Measurements from ENCODE around the gene EEF1A2.

Gene EEF1A2

DNA sequence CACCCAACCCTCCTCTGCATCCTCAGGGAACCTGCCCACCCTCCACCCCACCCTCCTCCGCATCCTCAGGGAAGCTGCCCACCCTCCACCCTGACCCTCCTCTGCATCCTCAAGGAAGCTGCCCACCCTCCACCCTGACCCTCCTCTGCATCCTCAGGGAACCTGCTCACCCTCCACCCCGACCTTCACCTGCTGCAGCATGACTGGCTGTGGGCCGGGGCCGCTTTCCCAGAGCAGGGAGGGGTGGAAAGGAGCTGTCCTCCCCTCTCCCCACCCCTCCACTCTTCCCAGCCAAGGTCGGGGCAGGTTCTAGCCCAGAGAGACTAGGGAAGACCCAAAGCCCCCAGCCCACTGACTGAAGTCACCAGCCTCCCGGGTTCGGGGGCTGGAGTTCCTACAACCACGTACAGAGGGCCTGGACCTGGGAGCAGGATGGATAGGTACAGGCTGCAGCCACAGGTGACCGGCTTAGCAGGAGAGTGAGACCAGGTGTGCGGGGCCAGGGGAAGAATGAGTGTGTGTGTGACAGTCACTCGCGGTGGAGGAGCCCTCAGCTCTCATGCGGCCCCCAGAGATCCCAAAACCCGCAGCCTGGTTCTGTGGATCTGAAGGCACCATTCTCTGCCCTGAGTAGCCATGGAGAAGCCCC is 11.6 kb downstream of the EEF1A2 start:
- H3K36me3 ChIP-seq (replicated peaks; ENCODE audit: low read depth, low read length): no peaks in the 10 kb centered on the region
- TF ChIP-seq, protein P1, sequence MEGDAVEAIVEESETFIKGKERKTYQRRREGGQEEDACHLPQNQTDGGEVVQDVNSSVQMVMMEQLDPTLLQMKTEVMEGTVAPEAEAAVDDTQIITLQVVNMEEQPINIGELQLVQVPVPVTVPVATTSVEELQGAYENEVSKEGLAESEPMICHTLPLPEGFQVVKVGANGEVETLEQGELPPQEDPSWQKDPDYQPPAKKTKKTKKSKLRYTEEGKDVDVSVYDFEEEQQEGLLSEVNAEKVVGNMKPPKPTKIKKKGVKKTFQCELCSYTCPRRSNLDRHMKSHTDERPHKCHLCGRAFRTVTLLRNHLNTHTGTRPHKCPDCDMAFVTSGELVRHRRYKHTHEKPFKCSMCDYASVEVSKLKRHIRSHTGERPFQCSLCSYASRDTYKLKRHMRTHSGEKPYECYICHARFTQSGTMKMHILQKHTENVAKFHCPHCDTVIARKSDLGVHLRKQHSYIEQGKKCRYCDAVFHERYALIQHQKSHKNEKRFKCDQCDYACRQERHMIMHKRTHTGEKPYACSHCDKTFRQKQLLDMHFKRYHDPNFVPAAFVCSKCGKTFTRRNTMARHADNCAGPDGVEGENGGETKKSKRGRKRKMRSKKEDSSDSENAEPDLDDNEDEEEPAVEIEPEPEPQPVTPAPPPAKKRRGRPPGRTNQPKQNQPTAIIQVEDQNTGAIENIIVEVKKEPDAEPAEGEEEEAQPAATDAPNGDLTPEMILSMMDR (IDR thresholded peaks at IDR 0.05; ENCODE audit: low read depth, low read length): no peak
- no peak for TF ChIP-seq EZH2phosphoT487 (IDR thresholded peaks at IDR 0.05; ENCODE audit: low read depth)
- H3K4me1 ChIP-seq (ENCODE audit: low read length): no peaks in the 10 kb centered on the region
- no peaks in the 10 kb centered on the region for H3K9me3 ChIP-seq (ENCODE audit: insufficient read depth, low read length)
- H3K27me3 ChIP-seq (ENCODE audit: low read depth, low read length): no peaks in the 10 kb centered on the region
- no peaks in the 10 kb centered on the region for H3K79me2 ChIP-seq (ENCODE audit: low read length)
- H3K9ac ChIP-seq (ENCODE audit: low read length): no peak overlapping the region
- no peak overlapping the region for H2AFZ ChIP-seq (ENCODE audit: low read depth, low read length)
- H3K27ac ChIP-seq (ENCODE audit: low read length): no peak overlapping the region
- no peaks in the 10 kb centered on the region for H4K20me1 ChIP-seq (ENCODE audit: insufficient read depth, low read length)
- no peak overlapping the region for H3K4me3 ChIP-seq (ENCODE audit: low read length)
- H3K4me2 ChIP-seq (ENCODE audit: low read length): no peak overlapping the region

DNA sequence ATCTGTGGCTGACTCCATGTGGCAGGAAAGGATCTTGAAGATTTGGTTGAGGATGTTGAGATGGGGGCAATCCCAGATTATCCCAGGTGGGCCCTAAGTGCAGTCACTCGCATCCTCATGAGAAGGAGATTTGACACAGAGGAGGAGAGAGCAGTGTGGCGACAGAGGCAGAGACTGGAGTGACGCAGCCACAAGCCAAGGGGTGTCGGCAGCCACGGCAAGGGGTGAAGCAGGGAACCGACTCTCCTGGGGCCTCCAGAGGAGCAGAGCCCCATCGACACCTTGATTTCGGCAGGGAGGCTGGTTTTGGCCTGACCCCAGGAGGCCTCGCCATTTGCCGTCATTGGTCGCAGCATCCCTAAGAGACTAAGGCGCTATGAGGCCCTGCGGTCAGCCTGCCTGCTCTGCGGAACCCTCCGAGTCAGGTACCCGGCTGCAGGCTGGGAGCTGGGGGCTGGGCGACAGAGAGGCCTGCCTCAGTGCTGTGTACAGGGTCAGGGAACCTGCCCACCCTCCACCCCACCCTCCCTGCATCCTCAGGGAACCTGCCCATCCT is 12.5 kb downstream of the EEF1A2 start:
- no peaks in the 10 kb centered on the region for H3K79me2 ChIP-seq (ENCODE audit: low read length)
- no peak overlapping the region for H3K27ac ChIP-seq (ENCODE audit: low read length)
- H3K4me1 ChIP-seq (ENCODE audit: low read length): no peaks in the 10 kb centered on the region
- H3K4me3 ChIP-seq (ENCODE audit: low read length): no peak overlapping the region
- no peak for TF ChIP-seq EZH2phosphoT487 (IDR thresholded peaks at IDR 0.05; ENCODE audit: low read depth)
- TF ChIP-seq, protein P1 (IDR thresholded peaks at IDR 0.05; ENCODE audit: low read depth, low read length): no peak
- H3K4me2 ChIP-seq (ENCODE audit: low read length): no peak overlapping the region
- no peak overlapping the region for H2AFZ ChIP-seq (ENCODE audit: low read depth, low read length)
- H3K27me3 ChIP-seq (ENCODE audit: low read depth, low read length): no peaks in the 10 kb centered on the region; the same call in 1 of the 2 replicates
- H4K20me1 ChIP-seq (ENCODE audit: insufficient read depth, low read length): no peaks in the 10 kb centered on the region
- no peaks in the 10 kb centered on the region for H3K36me3 ChIP-seq (replicated peaks; ENCODE audit: low read depth, low read length)
- H3K9ac ChIP-seq (ENCODE audit: low read length): no peak overlapping the region
- H3K9me3 ChIP-seq (ENCODE audit: insufficient read depth, low read length): no peaks in the 10 kb centered on the region

DNA sequence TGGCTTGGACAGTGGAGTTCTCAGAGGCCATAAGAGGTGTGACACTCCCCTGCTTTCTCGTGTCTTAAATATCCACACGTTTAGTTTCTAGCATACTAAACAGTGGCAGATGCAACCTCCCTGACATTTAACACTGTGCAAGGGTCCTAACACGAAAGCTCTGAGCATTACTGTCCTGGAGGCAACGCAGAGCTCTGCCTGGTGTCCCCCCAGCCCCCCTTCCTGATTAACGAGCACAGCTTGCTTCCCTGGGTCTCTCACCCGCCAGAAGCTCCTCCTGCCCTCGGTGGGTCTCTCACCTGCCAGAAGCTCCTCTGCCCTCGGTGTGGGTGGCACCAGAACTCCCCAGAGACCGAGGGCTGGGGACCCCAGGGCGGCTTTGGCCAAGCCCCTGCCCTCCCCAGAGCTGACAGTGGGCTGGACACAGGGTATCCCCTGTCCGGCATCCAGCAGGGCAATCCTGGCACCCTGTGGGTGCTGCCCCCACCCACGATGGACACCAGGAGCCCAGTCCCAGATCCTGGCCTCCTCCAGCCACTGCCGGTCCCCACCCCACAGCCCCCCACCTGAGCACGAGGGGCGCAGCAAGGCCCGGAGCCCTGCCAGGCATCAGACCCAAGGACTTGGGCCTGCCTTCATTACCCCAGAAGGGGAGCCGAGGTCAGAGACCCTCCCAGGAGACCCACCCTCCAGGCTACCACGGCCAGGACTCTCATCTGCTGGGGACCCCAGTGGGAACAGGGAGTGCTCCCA is 14.1 kb downstream of the EEF1A2 start:
- TF ChIP-seq EZH2phosphoT487 (IDR thresholded peaks at IDR 0.05; ENCODE audit: low read depth): no peak
- TF ChIP-seq, protein P1 (IDR thresholded peaks at IDR 0.05; ENCODE audit: low read depth, low read length): no peak
- Histone ChIP-seq H3K79me2 (ENCODE audit: low read length) (no peaks in the 10 kb centered on the region), H3K27ac (ENCODE audit: low read length) (no peak overlapping the region), H3K9ac (ENCODE audit: low read length) (no peak overlapping the region), H3K27me3 (ENCODE audit: low read depth, low read length) (no peaks in the 10 kb centered on the region; the same call in 1 of the 2 replicates), H3K9me3 (ENCODE audit: insufficient read depth, low read length) (no peaks in the 10 kb centered on the region), H2AFZ (ENCODE audit: low read depth, low read length) (no peak overlapping the region), H3K4me2 (ENCODE audit: low read length) (no peak overlapping the region), H3K36me3 (replicated peaks; ENCODE audit: low read depth, low read length) (no peaks in the 10 kb centered on the region), H3K4me3 (ENCODE audit: low read length) (no peak overlapping the region), H4K20me1 (ENCODE audit: insufficient read depth, low read length) (no peaks in the 10 kb centered on the region), H3K4me1 (ENCODE audit: low read length) (no peaks in the 10 kb centered on the region)

- Histone ChIP-seq H3K9ac (ENCODE audit: low read length) (no peak overlapping the region), H2AFZ (ENCODE audit: low read depth, low read length) (no peak overlapping the region), H3K9me3 (ENCODE audit: insufficient read depth, low read length) (no peaks in the 10 kb centered on the region), H4K20me1 (ENCODE audit: insufficient read depth, low read length) (no peaks in the 10 kb centered on the region), H3K27me3 (ENCODE audit: low read depth, low read length) (no peaks in the 10 kb centered on the region; the same call in 1 of the 2 replicates), H3K4me3 (ENCODE audit: low read length) (no peak overlapping the region), H3K27ac (ENCODE audit: low read length) (no peak overlapping the region), H3K4me2 (ENCODE audit: low read length) (no peak overlapping the region), H3K36me3 (replicated peaks; ENCODE audit: low read depth, low read length) (no peaks in the 10 kb centered on the region), H3K79me2 (ENCODE audit: low read length) (no peaks in the 10 kb centered on the region), H3K4me1 (ENCODE audit: low read length) (no peaks in the 10 kb centered on the region)
- TF ChIP-seq, protein P1 (IDR thresholded peaks at IDR 0.05; ENCODE audit: low read depth, low read length): no peak
- no peak for TF ChIP-seq EZH2phosphoT487 (IDR thresholded peaks at IDR 0.05; ENCODE audit: low read depth)
Measured at GRCh38 chr20:63484236-63484635, 14.6 kb downstream of the EEF1A2 start.
